GM19395 (cell line): ENCODE data around the gene SERAC1.

ENCODE experiments used
- ATAC-seq: cut with Tn5 transposase; IDR thresholded peaks from one replicate; pipeline ENCODE4 v1.9.1; 2021; ENCODE audit warnings: mild to moderate bottlenecking, moderate library complexity; ENCODE audit not compliant: unreplicated experiment

Gene SERAC1

DNA sequence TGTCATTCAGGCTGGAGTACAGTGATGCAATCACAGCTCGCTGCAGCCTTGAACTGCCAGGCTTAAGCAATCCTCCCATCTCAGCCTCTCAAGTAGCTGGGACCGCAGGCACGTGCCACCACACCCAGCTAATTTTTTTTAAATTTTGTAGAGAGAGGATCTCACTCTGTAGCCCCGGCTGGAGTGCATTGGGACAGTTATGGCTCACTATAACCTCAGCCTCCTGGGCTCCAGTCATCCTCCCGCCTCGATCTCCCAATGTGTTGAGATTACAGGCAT lies 86.5 kb downstream of the SERAC1 start:
- no peak for ATAC-seq

DNA sequence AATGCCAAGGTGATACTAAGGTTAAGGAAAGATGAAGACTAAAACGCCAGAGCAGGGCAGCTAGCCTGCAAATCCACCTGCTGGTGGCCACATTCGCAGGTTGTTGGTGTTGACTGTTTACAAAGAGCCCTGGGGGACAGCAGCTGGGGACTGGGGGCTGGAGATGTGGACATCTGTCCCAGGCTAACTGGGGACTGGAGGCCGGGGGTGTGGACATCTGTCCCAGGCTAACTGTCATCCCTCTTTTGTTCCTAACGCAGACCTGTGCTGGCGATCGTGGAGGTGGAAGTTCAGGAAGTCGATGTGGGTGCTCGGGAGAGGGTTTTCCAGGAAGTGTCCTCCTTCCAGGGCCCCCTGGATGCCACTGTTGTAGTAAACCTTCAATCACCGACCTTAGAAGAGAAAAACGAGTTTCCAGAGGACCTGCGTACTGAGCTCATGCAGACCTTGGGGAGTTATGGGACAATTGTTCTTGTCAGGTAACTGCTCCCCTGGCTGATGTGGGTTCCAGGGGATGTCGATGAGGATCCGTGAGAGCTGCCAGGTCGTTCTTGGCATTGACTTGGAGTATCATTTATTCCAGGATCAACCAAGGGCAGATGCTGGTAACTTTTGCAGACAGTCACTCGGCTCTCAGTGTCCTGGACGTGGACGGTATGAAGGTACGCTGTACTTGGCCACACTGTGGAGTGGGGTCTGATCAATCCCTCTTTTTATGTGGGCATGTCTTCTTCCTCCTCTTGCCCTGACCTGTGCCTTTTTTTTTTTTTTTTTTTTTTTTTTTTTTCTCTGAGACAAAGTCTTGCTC lies 87.0 kb downstream of the SERAC1 start:
- no peak for ATAC-seq

DNA sequence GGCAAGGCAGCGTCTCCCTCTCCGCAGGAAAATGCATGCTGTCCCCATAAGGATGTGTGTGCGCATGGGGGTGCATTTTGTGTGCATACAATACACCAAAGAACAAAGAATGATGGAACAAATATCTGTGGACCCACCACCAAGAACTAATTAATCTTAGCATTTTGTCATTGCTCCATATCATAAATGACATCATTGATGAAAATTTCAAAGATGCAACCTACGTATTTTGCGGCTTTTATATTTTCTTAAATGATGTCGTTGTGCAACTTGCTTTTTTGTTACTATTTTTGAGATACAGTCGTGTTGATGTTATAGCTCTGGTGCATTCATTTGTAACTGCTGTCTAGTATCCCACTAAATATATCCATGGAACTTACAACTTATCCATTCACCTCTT lies 89.7 kb downstream of the SERAC1 start:
- ATAC-seq: no peak

DNA sequence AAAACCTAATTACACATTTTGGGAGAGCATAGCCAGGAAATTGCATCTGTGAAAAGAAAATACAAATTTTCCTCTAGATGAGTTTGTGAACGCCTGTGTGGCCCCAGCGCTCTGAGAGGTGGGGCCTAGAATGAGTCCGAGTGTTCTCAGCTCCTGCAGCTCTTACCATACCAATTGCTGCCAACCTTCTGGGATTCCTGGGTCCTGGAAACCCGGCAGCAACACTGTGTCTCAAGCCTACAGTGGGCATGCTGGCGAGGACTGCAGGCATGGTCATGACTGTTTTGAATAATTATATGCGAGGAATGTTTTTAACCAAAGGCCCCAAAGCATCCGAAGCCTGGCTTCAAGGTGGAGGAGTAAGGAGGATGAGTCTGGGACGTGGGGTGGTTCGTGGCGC lies 90.4 kb downstream of the SERAC1 start:
- no peak for ATAC-seq

DNA sequence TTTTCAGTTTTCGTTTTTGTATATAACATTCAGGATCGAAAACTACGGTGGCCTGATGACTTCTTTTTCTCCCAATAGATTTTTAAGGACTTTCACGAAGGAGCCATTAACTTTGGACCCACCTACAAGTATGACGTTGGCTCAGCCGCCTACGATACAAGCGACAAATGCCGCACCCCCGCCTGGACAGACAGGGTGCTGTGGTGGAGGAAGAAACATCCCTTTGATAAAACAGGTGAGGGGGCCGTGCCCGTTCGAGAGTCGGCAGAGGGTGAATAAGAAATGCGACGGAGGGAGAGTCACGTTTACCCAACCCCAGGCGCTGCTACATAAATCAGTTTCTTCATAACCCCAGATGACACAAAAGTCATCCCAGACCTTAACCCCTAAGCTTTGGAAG lies 91.5 kb downstream of the SERAC1 start:
- no peak for ATAC-seq

DNA sequence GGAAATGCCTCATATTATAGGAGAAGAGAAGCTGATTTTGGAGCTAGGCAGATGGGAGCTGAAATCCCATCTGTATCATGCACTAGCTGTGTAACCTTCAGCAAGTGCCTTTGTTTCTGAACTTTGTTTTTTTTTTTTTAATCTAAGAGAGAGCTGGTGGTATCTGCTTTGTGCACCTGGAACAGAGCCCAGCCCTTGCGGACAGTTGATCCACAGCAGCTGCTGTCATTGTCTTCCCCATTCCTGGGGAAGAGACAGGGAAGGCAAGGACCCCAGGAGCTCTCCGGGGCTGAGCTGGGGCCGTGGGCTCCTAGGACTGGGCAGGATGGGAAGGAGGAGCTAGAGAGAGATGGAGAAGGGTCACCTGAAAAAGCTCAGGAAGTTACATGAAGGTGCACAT lies 94.3 kb downstream of the SERAC1 start:
- no peak for ATAC-seq

DNA sequence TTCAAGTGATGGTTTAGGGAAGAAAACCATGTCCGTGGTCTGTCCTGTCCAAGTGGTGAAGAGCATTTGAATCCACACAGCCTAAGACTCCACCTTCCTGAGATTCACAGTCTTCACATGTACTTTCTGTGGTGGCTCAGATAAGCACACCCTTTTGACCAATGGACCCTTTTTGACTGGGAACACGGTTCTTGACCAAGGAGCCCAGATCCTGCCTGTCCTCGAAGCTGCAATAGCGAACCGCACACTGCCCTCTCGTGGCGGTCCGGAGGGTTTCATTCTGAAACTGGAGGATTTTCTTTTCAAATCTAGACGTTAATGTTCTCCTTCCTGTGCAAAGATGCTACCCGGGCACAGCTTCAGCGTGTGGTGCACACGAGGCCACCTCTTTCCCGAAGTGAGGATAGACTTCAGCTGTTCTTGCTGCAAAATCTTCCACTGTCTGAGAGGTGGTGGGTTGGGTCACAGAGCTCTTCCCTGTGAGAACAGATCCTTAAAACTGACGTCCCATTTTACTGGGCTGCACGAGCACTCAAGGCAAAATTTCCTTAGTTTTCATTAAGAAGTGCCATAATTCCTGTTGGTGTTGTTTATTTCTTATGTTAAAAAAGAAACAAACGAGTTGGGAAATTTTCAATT lies 95.9 kb downstream of the SERAC1 start:
- no peak for ATAC-seq

DNA sequence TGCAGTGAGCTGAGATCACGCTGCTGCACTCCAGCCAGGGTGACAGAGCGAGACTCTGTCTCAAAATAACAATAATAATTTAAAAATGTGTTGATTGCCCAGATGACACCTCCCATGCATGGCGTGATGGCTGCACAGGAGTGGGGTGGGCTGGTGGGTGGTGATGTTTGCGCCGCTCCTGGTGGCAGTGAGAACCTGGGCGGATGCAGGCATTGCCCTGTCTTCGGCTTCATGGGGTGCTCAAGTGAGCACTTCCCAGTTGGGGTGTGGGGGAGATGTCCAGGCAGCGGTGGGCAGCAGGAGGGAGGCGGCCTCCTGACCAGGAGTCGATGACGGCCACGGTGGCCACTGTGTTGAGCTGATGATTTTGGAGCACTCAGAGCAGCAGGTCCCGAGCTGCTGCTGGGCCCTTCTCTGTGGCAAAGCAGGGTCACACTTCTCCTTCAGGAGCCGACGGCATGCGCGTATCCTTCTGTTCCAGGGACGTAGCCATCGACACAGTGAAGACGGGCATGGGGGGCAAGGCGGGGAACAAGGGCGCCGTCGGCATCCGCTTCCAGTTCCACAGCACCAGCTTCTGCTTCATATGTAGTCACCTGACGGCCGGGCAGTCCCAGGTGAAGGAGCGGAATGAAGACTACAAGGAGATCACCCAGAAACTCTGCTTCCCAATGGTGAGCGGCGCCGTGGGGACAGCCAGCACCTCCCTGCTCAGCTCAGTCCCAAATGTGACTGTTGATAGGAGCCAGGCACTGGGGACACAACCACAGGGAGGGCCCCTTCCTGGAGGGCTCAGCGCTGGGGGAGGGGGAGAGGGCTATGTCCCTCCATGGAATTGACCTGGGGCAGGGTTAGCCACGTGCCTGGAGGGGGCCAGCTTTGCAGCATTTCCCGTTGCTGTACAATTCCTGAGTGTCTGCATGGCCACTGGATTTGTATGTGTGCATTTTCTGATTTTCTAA lies 96.7 kb downstream of the SERAC1 start:
- ATAC-seq: no peak

DNA sequence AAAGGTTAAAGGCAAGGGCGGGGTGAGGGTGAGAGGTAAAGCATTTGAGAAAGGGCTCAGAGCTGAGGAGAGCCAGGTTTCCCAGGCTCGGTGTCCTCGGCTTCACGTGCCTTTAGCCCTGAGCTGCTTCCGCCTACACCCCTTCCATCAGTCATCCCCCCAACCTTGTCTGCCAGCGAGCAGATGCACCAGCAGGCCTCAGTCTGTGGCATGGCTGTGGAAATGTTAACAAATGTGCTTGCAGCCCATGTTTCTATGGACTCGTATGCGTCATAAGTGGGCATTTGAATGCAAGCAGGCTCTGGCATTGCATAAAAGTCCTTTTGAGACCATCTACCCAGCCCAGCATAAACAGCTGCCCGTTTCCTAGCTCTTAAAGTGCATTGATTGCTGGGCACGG lies 97.5 kb downstream of the SERAC1 start:
- ATAC-seq: no peak

DNA sequence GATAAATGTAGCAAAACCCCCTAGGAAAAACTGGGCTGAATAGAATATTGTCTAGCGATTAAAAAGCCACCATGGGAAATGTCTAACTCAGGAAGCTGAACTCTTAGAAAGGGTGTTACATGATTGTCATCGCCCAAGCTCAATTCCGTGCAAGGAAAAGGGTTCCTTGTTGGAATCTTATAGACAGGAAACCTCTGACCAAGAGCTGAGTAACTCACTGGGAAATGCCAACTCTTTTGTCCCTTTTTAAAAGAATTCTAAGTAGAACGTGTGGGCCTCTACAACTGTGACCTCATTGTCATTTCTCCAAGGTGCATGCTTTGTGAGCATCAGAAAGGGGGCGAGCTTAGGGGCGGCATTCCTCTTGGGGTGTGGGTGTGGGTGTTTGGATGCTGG lies 98.3 kb downstream of the SERAC1 start:
- ATAC-seq: no peak

DNA sequence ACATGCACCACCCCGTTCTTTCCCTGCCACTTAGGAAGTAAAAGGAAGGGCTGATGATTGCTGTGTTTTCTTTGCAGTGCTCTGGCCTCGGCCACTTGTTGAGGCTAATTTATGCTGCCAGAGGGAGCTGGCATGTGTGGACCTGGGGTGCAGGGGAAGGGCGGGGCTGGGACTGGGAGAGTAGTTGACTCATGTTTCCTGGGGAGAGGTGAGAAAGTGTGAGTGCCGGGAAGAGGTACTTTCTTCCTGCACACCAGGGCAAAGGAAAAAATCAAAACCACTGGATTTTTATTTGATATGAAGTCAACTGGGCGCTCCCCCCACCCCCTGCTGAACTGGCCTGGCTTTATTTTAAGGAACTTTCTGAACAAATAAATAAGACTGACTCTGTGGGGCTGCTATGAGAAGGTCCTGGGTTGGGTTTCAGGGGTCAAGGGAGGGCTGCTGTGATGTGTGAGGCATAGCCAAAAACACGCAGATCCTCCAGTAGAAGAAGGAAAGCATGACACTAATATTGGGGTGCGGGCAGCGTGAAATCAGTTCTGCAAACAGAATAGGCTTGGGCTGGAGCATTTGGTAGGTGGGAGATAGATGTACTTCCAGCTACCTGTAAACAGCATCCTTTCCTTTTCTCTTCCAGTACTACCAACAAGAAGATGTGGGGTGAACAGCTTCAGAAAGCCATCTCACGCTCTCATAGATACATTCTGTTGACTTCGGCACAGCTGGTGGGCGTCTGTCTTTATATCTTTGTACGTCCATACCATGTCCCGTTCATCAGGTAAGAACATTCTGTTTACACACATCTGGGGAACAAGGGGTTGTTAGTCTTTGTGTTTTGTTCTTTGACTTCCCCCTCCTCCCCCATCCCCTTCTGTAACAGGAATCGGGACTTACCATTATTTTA lies 98.9 kb downstream of the SERAC1 start:
- no peak for ATAC-seq

DNA sequence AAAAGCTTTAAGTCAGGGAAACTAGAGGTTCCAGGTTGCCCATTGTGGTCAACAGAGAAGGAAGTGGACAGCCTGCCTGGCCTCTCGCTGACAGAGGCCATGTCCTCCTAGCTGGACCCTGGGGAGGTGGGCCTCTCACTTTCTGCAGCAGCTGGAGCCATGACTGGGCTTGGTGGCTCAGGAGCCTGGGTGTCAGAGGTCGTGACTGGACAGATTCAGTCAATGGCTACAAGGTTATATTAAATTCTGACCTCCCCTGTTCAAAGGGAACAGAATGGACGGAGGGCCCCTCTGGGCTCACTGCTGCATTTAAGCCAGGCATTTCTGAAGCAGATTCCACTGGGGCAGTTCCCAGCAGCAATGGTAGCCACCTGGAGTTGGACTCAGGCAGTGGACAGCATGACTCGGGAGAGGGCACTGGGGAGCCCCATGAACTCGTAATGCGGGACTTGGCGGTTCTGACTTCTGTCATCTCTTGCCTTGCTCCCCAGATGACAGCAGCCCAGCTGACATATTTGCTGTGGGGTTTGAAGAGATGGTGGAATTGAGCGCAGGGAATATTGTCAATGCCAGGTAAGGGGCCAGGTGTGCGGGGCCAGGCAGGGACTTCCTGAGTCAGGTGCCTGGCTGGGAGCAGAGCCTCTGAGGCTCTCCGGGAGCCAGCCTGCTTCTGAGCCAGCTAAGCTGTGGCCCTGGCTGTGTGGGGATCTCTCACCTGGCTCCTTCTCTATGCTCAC lies 99.7 kb downstream of the SERAC1 start:
- ATAC-seq: no peak

DNA sequence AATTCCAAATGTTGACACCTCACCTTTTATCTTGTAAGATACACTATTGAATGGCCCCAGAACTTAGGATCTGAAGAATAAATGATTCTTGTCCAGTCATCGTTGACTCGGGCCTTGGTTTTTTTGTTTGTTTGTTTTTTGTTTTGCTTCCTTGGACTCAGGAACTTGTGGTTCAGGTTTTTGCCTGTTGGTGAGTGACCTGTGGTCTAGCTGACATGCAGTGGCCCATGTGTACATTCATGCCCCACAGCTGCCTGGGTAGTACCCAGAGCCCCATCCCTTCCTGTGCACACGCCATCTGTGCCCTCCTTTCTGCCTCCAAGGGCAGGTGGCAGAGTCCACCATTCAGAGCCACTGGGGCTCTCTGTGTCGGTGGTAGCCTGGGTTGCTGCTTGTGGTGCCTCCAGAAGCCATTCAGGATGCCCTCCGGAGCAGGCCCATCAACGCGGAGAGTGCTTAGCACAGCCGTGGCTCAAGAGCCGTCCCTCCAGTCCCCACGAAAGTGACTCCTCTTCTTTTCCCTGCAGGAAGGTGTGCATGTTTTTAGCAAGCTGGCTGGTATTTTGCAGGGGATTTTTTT lies 100.5 kb downstream of the SERAC1 start:
- ATAC-seq: no peak

DNA sequence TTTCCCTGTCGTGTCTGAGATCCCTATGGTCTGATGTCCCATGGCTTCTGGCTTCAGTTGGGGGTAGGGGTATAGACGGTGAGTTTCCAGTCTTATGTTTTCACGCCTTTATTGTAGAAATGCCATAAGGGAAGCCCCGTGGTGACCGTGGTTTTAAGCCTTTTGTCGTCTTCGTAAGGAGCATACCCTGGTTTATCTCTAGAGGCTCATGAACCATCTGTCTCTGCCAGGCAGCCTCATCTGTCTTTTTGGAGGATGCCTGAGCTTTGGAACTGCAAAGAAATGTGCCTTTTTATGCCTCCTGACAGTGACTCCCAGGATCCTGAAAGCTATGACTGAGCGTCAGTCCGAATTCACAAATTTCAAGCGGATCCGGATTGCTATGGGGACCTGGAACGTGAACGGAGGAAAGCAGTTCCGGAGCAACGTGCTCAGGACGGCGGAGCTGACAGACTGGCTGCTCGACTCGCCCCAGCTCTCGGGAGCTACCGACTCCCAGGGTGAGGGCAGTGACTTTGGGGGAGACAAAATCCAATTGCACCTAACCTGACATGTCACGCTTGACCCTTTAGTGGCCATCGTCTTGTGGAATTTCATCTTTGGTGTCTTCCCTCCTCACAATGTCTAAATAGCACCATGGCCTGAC lies 101.8 kb downstream of the SERAC1 start:
- ATAC-seq: no peak

DNA sequence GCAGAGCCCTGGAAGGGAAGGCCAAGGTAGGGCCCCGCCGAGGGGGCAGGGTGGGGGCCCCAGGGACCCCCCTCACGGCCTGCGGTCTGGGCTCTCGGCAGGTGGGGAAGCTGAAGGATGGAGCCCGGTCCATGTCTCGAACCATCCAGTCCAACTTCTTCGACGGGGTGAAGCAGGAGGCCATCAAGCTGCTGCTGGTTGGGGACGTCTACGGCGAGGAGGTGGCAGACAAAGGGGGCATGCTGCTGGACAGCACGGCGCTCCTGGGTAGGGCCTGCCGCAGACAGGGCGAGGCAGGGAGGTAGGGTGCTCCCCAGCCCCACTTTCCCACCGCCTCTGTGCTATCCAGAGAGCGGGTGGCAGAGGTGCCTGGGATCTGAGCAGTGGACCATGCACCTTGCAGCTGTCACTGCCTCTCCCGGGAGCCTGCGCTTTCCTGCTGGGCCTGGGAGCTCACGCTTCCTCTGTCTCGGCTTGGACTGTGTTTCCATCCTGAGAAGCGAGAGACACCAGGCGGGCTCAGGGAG lies 103.3 kb downstream of the SERAC1 start:
- ATAC-seq: no peak

DNA sequence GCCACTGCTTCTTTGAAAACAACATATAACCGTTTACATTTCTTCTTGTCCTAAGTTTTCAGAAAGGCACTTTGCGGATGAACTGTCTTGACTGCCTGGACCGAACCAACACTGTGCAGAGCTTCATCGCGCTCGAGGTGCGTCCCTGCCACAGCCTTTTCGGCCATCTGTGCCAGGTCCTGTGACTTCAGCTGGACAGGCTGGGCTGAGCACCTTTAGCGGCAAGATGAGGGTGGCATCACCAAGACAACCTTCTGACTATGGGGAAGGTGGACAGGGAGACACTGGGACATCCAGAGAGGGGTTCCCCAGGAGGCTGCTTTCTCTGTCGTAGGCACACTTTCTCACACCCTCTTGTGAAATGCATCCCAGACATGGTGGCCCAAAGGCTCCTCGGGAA lies 104.3 kb downstream of the SERAC1 start:
- no peak for ATAC-seq

DNA sequence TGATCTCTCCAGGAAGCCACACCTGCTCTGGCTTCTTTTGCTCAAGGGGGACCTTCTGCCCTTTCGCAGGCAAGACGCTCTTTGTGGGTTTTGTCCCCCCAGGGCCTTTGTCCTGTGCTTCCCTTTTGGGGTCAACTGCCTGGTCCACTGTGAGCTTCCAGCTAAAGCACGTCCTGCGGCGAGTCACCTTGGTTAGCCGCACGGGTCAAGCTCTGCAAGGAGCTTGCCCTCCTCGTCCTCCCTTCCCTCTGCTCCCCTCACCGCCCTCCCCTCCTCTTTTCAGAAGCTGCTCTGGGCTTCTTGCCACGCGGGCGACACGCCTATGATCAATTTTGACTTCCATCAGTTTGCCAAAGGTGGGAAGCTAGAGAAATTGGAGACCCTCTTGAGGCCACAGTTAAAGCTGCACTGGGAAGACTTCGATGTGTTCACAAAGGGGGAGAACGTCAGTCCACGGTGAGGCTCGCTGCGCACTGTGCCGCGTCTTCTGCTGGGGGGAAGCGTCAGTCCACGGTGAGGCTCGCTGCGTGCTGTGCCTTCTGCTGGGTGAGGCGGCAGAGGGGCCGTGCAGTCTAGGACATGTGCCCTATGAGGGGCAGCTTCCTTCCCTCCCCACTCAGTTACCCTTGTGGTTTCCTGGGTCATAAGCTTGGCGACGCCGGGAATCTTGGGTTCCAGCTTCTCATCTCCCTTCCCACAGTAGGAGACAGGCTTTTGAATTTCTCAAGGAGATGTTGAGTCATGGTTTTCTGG lies 106.2 kb downstream of the SERAC1 start:
- ATAC-seq: no peak

DNA sequence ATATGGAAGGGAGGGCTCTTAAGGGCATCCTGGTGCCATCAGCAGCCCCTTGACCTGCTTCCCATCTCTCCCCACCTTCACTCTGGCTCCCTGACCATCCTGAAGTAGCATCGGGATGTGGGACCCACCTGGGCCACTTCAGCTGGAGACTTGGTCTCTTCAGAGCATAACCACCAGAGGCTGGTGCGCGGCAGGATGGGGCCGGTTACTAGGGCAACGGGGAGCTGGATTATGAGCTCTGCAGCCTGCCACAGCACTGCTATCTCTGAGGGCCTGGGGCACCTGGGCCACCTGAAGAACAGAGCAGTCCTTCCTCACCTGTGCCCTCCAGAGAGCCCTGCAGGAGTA lies 106.7 kb downstream of the SERAC1 start:
- no peak for ATAC-seq
